ENCODE data around the gene C4orf51. TPM values are rescaled to one million over a fixed set of nuclear protein-coding genes. Genes with fewer than 3 reads are reported as not detected.

C4orf51 gene
- total and polyA plus RNA-seq, 2 donors (not counting 1 experiment from before 2014, with no cell fraction given), result not detected

DNA sequence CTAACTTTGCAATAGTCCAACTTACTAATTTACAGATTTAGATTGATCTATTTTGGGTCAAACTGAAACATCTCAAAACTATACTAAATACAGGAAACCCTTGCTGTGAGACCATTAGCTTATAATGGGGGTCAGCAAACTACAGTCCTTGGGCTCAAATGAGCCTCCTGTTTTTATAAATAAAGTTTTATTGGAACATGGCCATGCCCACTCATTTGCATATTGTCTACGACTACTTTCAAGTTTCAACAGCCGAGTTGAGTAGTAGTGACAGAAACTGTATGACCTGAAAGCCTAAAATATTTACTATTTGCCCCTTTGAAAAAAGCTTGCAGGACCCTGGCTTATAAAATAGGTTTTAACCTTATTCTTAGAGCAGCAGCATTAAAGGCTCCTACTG is 92.4 kb downstream of the C4orf51 start:
- intact Hi-C loops (cut with micrococcal nuclease), result no loop called here
- ChIA-PET CTCF (no interaction called here), POLR2A (no interaction called here)
- Mint-ChIP-seq H3K27me3 (no peaks in the 10 kb centered on the region), H3K4me3 (no peak overlapping the region), H3K4me1 (no peaks in the 10 kb centered on the region), H3K9me3 (ENCODE audit: insufficient read depth) (peaks cover 4% of the 10 kb centered on the region), H3K27ac (no peak overlapping the region)
- Histone ChIP-seq H3K27ac (ENCODE audit: low read length in 2 of 2) (no peak overlapping the region), H3K4me3 (ENCODE audit: control extremely low read depth in 1 of 5, extremely low read depth in 1 of 5, insufficient read depth in 1 of 5, low read depth in 2 of 5, low read length in 4 of 5) (no peak overlapping the region), H3K36me3 (replicated peaks in 1 of 2; ENCODE audit: control extremely low read depth in 1 of 2, control insufficient read depth in 1 of 2, extremely low read depth in 1 of 2, insufficient read depth in 2 of 2, low read length in 1 of 2) (peaks cover 14 to 40% of the 10 kb centered on the region in 2 experiments), H3K79me2 (ENCODE audit: control insufficient read depth, insufficient read depth, low read length) (no peaks in the 10 kb centered on the region), H2AFZ (ENCODE audit: insufficient read depth, low read depth, low read length, poor library complexity, severe bottlenecking) (no peak overlapping the region), H3K27me3 (replicated peaks in 1 of 4; ENCODE audit: control extremely low read depth in 1 of 4, control insufficient read depth in 3 of 4, insufficient read depth in 4 of 4, low read length in 3 of 4) (no peaks in the 10 kb centered on the region), H3K9me3 (ENCODE audit: control extremely low read depth in 1 of 3, control insufficient read depth in 2 of 3, insufficient read depth in 1 of 3, low read length in 2 of 3) (no peaks in the 10 kb centered on the region), H3K4me1 (ENCODE audit: control insufficient read depth in 2 of 2, insufficient read depth in 2 of 2, low read length in 2 of 2) (no peaks in the 10 kb centered on the region), H3K9ac (ENCODE audit: low read length) (no peak overlapping the region), H3K4me2 (replicated peaks; ENCODE audit: low read depth, low read length, poor library complexity, severe bottlenecking) (no peak overlapping the region), H4K20me1 (ENCODE audit: control insufficient read depth, insufficient read depth, low read length, poor library complexity, severe bottlenecking) (no peaks in the 10 kb centered on the region)
- DNase-seq, result no peak
- no peak for ATAC-seq (ENCODE audit: low read depth)
- TF ChIP-seq EZH2 (IDR thresholded peaks at IDR 0.05; ENCODE audit: borderline replicate concordance, insufficient read depth, low read depth, low read length, poor library complexity, severe bottlenecking), result no peak
- TF ChIP-seq, protein P1, sequence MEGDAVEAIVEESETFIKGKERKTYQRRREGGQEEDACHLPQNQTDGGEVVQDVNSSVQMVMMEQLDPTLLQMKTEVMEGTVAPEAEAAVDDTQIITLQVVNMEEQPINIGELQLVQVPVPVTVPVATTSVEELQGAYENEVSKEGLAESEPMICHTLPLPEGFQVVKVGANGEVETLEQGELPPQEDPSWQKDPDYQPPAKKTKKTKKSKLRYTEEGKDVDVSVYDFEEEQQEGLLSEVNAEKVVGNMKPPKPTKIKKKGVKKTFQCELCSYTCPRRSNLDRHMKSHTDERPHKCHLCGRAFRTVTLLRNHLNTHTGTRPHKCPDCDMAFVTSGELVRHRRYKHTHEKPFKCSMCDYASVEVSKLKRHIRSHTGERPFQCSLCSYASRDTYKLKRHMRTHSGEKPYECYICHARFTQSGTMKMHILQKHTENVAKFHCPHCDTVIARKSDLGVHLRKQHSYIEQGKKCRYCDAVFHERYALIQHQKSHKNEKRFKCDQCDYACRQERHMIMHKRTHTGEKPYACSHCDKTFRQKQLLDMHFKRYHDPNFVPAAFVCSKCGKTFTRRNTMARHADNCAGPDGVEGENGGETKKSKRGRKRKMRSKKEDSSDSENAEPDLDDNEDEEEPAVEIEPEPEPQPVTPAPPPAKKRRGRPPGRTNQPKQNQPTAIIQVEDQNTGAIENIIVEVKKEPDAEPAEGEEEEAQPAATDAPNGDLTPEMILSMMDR (IDR thresholded peaks at IDR 0.05), result no peak
- 100% methylated on average over 1 of the region's 2 CpGs for WGBS (ENCODE audit: insufficient coverage)

DNA sequence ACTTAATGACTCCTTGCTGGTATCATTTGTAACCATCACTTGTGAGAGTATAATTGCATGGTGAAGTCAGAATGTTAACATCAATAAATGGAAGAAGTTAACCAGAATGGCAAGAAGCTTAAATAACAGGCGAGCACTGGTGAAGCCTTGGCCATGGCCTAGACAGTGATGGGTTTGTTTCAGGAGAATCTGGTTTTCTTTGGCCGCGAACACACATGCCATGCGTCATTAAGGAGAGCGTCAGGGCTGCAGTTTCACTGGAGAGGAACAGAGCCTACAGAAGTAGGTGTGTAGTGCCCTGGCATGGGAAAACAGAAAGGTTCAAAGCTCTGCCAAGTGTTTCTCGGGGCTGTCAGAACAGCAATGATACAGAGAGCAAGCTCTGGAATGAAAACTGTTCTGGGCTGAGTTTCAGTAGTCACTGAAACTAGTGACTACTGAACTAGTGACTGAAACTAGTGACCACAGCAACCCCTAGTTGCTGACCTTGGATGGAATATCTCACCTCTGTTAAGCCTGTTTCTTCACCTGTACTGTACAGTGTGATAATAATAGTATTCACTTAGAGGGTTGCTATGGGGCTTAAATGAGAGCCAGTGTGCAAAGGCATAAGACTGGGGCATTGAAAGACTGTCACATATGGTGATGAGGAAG is 93.8 kb downstream of the C4orf51 start:
- Mint-ChIP-seq H3K9me3 (ENCODE audit: insufficient read depth) (no peaks in the 10 kb centered on the region), H3K27ac (no peak overlapping the region), H3K27me3 (no peaks in the 10 kb centered on the region), H3K4me3 (no peak overlapping the region), H3K4me1 (no peaks in the 10 kb centered on the region)
- Histone ChIP-seq H3K9ac (ENCODE audit: low read length) (no peak overlapping the region), H3K36me3 (replicated peaks in 1 of 2; ENCODE audit: control extremely low read depth in 1 of 2, control insufficient read depth in 1 of 2, extremely low read depth in 1 of 2, insufficient read depth in 2 of 2, low read length in 1 of 2) (peaks cover 12 to 40% of the 10 kb centered on the region in 2 experiments), H3K4me2 (replicated peaks; ENCODE audit: low read depth, low read length, poor library complexity, severe bottlenecking) (no peak overlapping the region), H4K20me1 (ENCODE audit: control insufficient read depth, insufficient read depth, low read length, poor library complexity, severe bottlenecking) (no peaks in the 10 kb centered on the region), H3K9me3 (ENCODE audit: control extremely low read depth in 1 of 3, control insufficient read depth in 2 of 3, insufficient read depth in 1 of 3, low read length in 2 of 3) (no peaks in the 10 kb centered on the region), H3K4me3 (ENCODE audit: control extremely low read depth in 1 of 5, extremely low read depth in 1 of 5, insufficient read depth in 1 of 5, low read depth in 2 of 5, low read length in 4 of 5) (no peak overlapping the region), H3K79me2 (ENCODE audit: control insufficient read depth, insufficient read depth, low read length) (no peaks in the 10 kb centered on the region), H2AFZ (ENCODE audit: insufficient read depth, low read depth, low read length, poor library complexity, severe bottlenecking) (no peak overlapping the region), H3K27me3 (replicated peaks in 1 of 4; ENCODE audit: control extremely low read depth in 1 of 4, control insufficient read depth in 3 of 4, insufficient read depth in 4 of 4, low read length in 3 of 4) (no peaks in the 10 kb centered on the region), H3K4me1 (ENCODE audit: control insufficient read depth in 2 of 2, insufficient read depth in 2 of 2, low read length in 2 of 2) (no peaks in the 10 kb centered on the region), H3K27ac (ENCODE audit: low read length in 2 of 2) (no peak overlapping the region)
- ATAC-seq (ENCODE audit: low read depth) (no peak), DNase-seq (no peak)
- CTCF ChIA-PET, result no interaction called here
- TF ChIP-seq EZH2 (IDR thresholded peaks at IDR 0.05; ENCODE audit: borderline replicate concordance, insufficient read depth, low read depth, low read length, poor library complexity, severe bottlenecking), result no peak
- TF ChIP-seq, protein P1 (IDR thresholded peaks at IDR 0.05), result no peak
- intact Hi-C loops (cut with micrococcal nuclease), result no loop called here
- POLR2A ChIA-PET, result no interaction called here
- WGBS (ENCODE audit: insufficient coverage), result 98% methylated on average over 6 of the region's 6 CpGs

All from B cell (primary cell).